ENCODE results near the gene SLC23A3. TPM values are rescaled to one million over a fixed set of nuclear protein-coding genes. Genes with fewer than 3 reads are reported as not detected.

Gene SLC23A3
- total and polyA plus RNA-seq, 12 donors = 0.28 to 2.1 (median 0.47) TPM

- H3K9me3 ChIP-seq = no peaks in the 10 kb centered on the region
- peaks cover 5 to 32% (median 18%) of the 10 kb centered on the region in 9 donors for H3K4me1 ChIP-seq
- H3K4me3 ChIP-seq = no peak overlapping the region
- intact Hi-C loops (cut with DNase I) = no loop called here
- H3K36me3 ChIP-seq = peaks cover 0 to 76% (median 21%) of the 10 kb centered on the region in 9 donors
- ATAC-seq = no peak
- no peak for TF ChIP-seq CTCF (IDR thresholded peaks at IDR 0.05)
- DNase-seq = no peak
- 94 to 97% methylated on average over 10 of the region's 10 CpGs for WGBS, 2 donors
- no peak overlapping the region for H3K27ac ChIP-seq
- no peaks in the 10 kb centered on the region for H3K27me3 ChIP-seq
Observed at GRCh38 chr2:219213486-219214071, 43.8 kb upstream of the SLC23A3 start.

- H3K4me3 ChIP-seq = no peak overlapping the region
- peaks cover 5 to 32% (median 17%) of the 10 kb centered on the region in 9 donors for H3K4me1 ChIP-seq
- H3K27ac ChIP-seq = no peak overlapping the region
- intact Hi-C loops (cut with DNase I) = no loop called here
- peaks cover 0 to 82% (median 23%) of the 10 kb centered on the region in 9 donors for H3K36me3 ChIP-seq
- DNase-seq (no peak), ATAC-seq (no peak)
- 81% methylated on average over 8 of the region's 8 CpGs for WGBS, 2 donors
- no peaks in the 10 kb centered on the region for H3K27me3 ChIP-seq
- no peaks in the 10 kb centered on the region for H3K9me3 ChIP-seq
- no peak for TF ChIP-seq CTCF (IDR thresholded peaks at IDR 0.05)
Observed at GRCh38 chr2:219213026-219213415, 43.2 kb upstream of the SLC23A3 start.

- ATAC-seq (no peak), DNase-seq (no peak)
- no peak for TF ChIP-seq CTCF (IDR thresholded peaks at IDR 0.05)
- Histone ChIP-seq H3K9me3 (no peaks in the 10 kb centered on the region), H3K27ac (peak overlapping the region in 1 of 10 donors; percentile 38), H3K4me3 (no peak overlapping the region), H3K36me3 (peaks cover 0 to 81% (median 23%) of the 10 kb centered on the region in 9 donors), H3K27me3 (no peaks in the 10 kb centered on the region), H3K4me1 (peaks cover 8 to 29% (median 19%) of the 10 kb centered on the region in 9 donors)
- intact Hi-C loops (cut with DNase I) = no loop called here
- 90 to 92% methylated on average over 9 of the region's 9 CpGs for WGBS, 2 donors
Observed at GRCh38 chr2:219210886-219211362, 41.1 kb upstream of the SLC23A3 start.

- Histone ChIP-seq H3K4me1 (peaks cover 8 to 31% (median 20%) of the 10 kb centered on the region in 9 donors), H3K4me3 (no peak overlapping the region), H3K36me3 (peaks cover 0 to 75% (median 23%) of the 10 kb centered on the region in 9 donors), H3K27me3 (no peaks in the 10 kb centered on the region), H3K27ac (no peak overlapping the region), H3K9me3 (no peaks in the 10 kb centered on the region)
- ATAC-seq = no peak
- TF ChIP-seq CTCF (IDR thresholded peaks at IDR 0.05) = no peak
- intact Hi-C loops (cut with DNase I) = no loop called here
- DNase-seq = no peak
- 94 to 95% methylated on average over 24 of the region's 24 CpGs for WGBS, 2 donors
Observed at GRCh38 chr2:219210196-219210885, 40.5 kb upstream of the SLC23A3 start.
